Mesangial cell (primary cell): ENCODE results near the gene DCBLD1. TPM values are rescaled to one million over a fixed set of nuclear protein-coding genes. Genes with fewer than 3 reads are reported as not detected.

Experiments
- total RNA-seq: library from RNA; depleted of rRNA; stranded (reverse); fragments of >200 nt; gene quantifications from 2 replicates; pipeline ENCODE4 v1.2.3, GENCODE V29; 2015

The DCBLD1 gene
- total RNA-seq, result 30.0 and 74.8 TPM in 2 replicates

GRCh38 chr6:117482240-117483003, at the start of gene DCBLD1:
Gene DCBLD1, plus strand, starts transcription at chr6:117482674. Its CDS starts 108 bp downstream, at chr6:117482782.

Other genes starting within 250 kb of the DCBLD1 start
- gene VGLL2, start 217.1 kb upstream of the DCBLD1 start, total RNA-seq, result 0.13 TPM in 1 of 2 replicates, not detected in the other
- gene ROS1, start 56.7 kb upstream of the DCBLD1 start, total RNA-seq, result 0.13 and 1.1 TPM in 2 replicates
- gene GOPC, start 119.8 kb downstream of the DCBLD1 start, total RNA-seq, result 15.8 and 21.5 TPM in 2 replicates
- gene NUS1, start 192.8 kb downstream of the DCBLD1 start, total RNA-seq, result 14.2 and 18.4 TPM in 2 replicates